H4 (cell line): ENCODE measurements around the gene GNA12. TPM values are rescaled to one million over a fixed set of nuclear protein-coding genes. Genes with fewer than 3 reads are reported as not detected.

Experiments used
- DNase-seq: peaks from one replicate; pipeline ENCODE4 v3.0.0-alpha.2; 2015; ENCODE audit warnings: low spot score
- total RNA-seq: library from RNA; depleted of rRNA; stranded (reverse); fragments of >200 nt; shearing (Covaris generic); gene quantifications from 2 replicates; pipeline ENCODE4 v1.2.3, GENCODE V29; 2014; rRNA removed

The GNA12 gene, protein sequence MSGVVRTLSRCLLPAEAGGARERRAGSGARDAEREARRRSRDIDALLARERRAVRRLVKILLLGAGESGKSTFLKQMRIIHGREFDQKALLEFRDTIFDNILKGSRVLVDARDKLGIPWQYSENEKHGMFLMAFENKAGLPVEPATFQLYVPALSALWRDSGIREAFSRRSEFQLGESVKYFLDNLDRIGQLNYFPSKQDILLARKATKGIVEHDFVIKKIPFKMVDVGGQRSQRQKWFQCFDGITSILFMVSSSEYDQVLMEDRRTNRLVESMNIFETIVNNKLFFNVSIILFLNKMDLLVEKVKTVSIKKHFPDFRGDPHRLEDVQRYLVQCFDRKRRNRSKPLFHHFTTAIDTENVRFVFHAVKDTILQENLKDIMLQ
- total RNA-seq: 14.4 and 24.4 TPM in 2 replicates

DNA sequence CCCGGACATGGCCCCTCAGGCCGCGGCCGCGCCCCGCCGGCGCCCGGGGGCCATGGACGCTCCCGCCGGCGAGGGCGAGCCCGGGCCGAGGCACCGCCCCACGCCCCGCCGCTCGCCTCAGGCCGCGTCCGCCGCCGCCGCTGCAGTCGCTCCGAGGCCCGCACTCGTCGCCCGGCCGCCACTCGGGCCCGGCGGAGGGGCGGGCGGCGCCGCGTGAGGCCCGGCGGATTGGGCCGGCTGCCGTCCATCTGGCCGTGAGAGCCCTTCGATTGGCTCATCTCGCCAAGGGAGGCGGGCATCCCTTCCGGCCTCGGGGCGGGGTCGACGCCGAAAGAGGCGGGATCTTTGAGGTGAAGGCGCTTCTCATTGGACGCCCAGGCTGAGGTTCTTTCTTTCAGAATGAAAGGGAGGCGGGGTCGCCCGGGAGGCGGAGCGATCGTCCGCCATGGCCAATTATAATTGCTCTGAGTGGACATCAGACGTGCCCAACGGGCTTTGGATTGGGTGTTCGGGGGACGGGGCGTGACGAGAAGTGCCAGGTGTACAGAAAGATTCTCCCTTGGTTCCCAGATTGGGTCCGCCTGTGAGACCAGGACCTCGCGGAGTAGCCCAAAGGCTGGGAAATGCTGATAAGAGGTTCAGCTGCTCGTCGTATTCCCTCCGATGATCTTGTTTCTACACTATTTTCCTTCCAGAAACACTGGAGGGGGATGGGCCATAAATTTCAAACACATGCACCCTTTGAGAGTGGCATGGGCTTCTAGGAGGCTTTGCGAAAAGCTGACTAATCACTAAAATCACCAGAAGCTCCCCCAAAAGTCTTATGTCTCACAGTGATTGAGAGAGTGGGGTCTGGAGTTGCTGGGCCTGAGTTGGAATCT is at the start of gene GNA12:
Gene GNA12, minus strand, starts transcription at position 156 of the 881 bp plus-strand sequence. Its CDS starts 147 bp downstream, at position 9.
- DNase-seq: peak; percentile 100

DNA sequence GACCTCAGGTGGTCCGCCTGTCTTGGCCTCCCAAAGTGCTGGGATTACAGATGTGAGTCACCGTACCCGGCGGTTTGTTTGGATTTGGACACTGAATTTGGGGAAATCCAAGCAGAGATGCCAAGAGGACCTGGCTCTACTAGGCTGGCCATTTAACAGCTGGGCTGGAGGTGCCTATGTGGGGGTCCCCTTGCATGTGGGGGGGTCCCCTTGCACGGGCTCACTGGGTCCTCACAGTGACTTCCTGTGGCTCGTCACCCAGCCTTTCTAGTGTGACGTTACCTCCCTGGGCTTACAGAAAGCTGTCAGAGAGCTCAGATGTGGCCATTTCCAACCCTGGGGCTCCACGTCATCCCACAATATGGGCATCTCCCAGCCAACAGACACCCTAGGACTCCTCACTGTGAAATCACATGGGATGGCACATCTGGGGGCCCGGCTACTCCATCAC is 49.3 kb upstream of the GNA12 start:
- no peak for DNase-seq

DNA sequence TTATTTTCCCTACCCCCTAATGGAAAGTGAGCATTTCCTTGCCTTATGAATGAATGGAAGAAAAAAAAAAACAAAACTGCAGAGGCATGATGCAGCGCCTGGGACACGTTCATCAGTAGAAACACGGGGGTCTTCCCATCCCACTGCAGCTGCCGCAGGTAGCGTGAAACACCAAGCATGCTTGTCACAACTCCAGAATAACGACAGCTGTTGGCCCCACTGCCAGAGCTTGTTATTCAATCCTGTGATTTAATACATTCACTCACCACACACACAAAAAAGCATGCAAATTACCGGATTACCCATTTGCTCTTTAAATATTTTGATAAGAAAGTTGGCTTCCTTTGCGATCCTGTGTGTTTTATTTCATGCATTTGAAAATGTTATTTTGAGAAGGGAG is 48.4 kb upstream of the GNA12 start:
- no peak for DNase-seq

DNA sequence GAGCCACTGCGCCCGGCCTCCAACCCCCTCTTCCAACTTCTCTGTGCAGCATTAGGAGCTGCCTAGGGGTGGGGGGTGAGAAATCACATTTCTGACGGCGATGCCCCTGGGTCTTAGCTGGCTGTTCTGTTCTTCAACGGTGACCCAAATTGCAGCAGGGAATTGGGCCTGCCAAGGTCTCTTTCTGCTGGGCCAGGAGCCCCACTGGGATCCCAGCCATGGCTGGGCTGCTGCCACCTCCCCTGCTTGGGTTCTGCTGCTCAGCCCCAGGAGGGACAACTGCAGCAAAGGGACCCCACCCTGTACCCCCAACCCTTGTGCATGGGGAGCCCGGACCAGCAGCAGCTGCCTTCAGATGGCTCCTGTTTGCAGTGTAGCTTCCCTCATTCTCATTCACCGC is 43.7 kb upstream of the GNA12 start:
- no peak for DNase-seq

DNA sequence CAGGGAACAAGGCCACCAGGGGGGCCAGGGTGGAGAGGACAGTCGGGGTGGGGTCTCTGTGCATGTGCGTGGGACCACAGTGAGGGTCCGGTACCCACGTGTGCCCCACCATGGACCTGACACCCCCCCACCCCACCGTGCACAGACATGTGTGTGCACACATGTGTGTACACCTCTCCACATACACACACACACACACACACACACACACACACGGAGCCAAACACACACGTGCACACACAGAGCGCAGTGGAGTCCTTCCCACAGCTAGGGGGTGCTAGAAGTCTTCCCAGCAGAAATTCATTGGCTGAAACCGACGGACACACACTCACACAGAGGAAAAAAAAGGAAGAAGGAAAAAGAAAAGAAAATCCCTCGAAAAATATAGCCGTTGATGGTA is 42.8 kb upstream of the GNA12 start:
- peak; percentile 96 for DNase-seq

DNA sequence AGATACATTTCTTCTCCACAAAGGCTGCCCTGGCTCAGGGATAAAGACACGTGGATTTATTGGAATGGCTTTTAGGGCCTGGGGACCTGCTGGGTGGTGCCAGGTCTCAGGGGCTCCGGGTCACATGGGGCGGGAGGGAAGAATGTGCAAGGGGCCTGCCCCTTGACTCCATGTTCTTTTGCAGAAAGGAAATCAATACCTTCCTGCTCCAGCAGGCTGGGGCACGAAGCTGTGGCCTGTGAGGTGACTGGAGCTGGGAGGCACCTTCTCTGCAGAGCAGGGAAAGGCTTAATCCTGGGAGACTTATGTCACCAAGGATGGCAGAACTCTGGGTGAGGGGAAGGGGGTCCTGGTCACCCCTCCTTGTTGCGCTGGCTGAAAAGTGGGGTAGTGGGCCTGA is 42.3 kb upstream of the GNA12 start:
- DNase-seq: no peak

DNA sequence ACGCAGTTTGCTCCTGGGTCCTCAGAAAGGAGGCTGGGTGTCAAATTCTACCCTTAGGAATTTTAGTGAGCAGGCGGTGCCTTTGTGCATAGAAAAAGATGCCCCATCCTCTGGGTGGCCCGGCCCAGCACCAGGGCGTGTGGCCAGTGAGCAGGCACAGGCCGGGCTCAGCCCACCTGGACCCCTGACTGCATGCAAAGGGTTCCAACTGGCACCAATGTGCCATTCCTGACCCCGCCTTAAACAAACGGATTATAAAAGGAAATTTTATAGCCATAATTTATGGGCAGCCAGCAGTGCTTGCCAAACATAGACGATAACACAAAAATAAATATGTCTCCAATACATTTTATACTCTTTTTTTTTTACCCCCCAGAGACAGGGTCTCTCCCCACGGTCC is 40.1 kb upstream of the GNA12 start:
- DNase-seq: no peak

DNA sequence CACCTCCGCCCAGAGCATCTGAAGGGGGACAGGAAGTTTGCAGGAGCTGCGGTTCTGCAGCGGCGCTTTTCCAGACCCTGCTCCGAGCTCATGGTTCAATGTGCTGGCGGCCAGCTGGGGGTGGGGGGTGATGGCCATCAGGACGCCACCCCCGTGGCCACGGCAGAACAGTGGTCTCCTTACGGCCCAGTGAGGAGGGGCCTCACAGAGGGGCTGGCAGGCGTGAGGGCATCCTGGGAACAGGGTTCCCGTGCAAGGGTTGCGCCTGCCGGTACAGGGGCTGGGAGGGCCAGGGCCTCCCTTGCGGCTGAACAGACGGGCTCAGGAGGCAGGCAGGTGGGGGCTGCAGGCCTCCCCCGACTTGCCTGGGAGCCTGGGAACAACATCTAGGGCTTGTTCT is 39.0 kb upstream of the GNA12 start:
- DNase-seq: no peak

DNA sequence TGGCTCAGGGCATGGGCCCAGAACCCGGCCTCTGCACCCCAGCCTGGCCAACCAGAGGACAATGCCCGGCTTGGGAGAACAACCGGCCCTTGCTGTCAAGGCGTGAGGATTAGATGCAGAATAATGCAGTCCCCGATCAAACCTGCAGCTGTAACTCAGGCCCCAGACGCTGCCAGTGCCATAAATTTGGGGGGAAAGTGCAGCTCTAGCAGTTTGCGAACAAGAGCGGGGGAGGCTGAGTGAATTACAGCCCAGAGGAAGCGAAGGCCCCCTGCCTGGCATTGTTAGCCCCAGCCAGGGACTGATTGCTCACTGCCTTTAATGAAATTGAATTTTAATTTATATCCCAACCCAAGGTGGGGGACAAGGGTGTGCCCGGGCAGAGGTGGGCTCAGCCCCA is 38.0 kb upstream of the GNA12 start:
- no peak for DNase-seq

DNA sequence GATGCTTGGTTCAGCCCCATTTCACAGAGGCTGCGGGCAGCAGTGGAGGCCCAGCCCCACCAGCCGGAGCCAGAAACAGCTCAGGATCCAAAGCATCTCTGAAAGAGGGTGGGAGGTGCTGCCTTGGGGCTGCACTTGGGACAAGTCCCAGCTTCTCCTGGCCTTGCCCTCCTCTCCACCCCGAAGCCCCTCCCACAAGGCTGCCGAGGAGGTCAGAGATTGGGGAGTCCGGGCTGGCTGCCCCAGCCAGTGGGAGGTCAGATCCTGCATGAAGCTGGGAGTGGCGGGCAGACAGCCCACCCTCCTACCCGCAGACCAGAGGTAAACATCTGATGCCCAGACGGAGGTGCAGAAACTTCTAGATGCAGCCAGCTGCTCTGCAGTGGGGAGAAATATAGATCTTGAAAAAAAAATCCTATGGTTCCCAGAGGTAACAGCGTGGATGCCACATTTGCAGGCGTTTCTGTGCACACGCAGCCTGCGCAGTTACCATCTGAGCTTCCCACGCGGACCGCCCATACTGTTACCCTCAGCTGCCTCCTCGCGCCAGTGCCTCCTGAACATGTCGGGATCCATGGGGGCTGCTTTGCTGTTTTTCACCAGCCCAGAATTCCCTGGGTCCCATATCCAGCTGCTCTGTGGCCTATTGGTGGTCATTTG is 36.9 kb upstream of the GNA12 start:
- DNase-seq: no peak

DNA sequence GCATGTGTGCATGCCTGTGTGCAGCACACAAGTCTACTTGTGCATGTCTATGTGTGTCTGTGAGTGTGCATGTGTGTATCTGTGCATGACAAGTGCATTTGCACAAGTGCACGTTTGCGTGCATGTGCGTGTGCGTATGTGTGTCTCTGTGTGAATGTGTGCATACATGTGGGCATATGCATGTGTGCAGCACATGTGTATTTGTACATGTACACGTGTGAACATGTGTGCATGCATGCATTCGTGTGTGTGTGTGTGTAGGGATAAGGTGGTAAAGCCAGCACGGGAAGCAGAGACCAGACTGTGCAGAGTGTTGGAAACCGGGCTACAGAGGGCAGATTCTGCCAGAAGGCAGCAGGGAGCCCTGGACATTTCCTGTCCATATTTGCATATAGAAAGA is 35.9 kb upstream of the GNA12 start:
- DNase-seq: no peak

DNA sequence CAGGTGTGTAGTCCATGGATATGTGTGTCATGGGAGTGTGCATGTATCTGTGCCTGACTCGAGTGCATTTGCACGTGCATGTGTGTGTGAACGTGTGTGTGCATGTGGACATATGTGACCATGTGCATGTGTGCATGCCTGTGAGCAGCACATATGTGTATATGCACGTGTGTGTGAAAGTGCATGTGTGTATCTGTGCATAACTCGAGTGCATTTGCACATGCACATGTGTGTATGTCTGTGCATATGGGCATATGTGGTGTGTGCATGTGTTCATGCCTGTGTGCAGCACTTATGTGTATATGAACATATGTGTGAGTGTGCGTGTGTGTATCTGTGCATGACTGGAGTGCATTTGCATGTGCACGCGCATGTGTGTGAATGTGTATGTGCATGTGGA is 35.2 kb upstream of the GNA12 start:
- no peak for DNase-seq

DNA sequence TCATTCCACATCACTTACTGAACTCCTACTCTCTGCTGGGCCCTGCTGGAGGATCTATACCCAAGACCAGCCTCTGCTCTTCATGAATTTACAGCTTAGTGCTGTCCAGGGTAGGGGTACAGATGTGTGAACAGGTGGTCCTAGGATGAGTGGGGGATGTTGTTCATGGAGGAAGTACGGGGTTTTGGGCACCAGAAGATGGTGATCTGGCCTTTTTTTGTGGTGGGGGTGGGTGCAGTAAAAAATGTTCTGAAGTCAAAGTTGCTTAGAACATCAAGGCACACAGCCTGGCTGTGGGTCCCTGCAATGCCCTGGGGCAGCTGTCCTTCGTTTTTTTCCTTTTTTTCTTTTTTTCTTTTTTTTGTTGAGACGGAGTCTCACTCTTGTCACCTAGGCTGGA is 34.2 kb upstream of the GNA12 start:
- DNase-seq: peak; percentile 12

DNA sequence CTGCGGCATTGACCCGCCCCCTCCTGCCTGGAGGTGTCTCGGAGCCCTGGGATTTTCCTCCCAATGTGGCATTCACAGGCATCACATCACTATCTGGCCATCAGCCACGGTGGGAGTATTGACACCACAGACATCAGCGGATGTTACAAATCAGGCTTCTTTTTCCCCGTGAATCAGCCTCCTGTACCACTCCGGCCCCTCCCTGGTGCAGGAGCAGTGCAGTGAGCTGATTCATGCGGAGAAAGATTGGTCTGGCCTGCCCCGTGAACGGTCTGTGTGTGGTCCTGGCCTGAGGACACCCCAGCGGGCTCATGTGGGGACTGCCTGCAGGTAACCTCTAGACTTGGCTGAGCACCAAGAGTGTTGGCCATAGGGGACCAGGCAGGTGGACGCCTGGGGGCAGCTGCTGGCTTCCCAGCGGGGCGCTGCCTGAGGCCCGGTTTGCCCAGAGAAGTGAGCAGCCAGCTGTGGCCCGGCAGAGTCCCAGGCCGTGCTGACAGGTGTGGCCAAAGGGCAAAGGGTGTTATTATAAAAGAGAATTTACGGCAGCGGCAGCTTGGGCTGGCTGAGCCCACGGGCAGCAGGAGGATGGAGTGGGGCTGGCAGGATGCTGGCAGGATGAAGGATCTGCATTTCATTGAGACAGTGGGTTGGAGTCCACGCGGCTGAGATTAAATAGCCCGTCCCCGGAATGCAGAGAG is 32.1 kb upstream of the GNA12 start:
- DNase-seq: peak; percentile 94

DNA sequence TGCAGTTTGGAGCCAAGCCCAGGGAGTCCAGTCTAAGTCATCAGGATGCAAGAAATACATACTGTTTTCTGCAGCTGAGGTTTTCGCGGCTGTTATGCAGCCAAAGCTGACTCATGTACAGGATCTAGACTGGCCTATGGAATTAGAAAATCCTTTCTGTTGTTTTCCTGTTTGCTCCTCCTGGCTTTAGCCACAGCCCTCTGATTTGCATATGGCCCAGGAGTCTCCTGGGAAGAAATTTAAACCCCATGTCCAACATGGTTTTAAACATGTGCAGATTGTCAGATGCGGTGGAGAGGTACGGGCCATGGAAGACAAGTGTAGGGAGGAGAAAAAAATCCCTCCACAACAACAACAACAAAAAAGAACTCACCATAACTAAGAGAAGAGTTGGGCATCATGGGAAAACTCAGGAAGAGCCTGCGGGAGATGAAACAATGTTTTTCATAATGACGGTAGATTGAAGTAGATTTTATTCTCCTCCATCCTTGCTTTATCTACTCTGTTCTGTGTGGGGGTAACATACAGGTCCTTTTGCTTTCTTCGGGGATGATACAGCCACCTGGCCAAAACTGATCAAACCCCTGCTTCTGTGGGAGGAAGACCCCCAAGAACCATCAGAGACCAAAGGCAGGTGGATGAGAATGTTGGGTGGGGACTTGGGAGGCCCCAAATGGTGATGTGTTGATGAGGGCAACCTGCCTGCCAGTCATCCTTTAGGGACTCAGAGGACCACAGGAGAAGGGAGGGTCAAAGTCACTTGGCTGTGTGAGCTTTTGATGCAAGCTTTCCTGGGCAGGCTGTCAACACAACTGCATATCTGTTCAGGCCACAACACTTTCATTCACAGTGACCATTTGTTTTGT is 29.8 kb upstream of the GNA12 start:
- peak; percentile 99 for DNase-seq

DNA sequence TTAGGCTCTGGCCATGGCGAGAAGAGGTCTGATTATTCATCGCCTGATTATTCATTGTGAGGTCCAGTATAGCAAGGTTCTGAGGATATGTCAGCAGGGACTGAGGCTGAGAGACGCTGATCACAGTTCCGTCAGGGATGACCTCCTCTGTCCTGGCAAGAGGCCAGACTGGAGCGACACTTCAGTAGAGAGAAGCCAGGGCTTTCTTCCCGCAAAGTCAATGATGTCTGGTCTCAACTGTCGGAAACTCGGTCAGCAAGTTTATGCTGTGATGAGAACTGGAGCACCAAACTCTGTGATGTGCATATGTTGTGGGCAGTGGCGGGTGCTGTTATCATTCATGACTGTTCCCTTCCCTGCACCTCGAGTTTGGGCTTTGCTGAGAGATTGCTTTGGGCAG is 29.0 kb upstream of the GNA12 start:
- peak; percentile 54 for DNase-seq

DNA sequence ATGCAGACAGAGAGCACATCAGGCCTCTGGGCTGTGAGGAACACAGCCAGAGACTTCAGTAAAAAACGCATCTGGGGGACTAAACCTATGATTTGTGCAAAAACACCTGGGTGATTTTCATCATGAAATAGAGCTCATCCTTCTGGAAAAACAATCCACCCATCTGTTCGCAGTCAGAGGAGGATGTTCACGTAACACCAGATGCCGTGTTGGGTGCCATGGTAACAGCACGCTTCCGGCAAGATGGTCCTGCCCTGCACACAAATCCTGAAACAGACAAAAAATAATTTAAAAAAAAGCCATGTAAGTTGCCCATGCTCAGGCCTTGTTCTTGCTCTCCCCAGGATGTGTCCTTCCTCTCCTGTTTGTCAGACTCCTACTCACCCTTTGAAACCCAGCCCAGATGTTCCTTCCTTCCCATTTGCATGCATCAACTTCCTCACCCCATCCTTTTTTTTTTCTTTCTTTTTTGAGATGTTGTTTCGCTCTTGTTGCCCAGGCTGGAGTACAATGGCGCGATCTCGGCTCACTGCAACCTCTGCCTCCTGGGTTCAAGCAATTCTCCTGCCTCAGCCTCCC is 28.3 kb upstream of the GNA12 start:
- peak; percentile 21 for DNase-seq

DNA sequence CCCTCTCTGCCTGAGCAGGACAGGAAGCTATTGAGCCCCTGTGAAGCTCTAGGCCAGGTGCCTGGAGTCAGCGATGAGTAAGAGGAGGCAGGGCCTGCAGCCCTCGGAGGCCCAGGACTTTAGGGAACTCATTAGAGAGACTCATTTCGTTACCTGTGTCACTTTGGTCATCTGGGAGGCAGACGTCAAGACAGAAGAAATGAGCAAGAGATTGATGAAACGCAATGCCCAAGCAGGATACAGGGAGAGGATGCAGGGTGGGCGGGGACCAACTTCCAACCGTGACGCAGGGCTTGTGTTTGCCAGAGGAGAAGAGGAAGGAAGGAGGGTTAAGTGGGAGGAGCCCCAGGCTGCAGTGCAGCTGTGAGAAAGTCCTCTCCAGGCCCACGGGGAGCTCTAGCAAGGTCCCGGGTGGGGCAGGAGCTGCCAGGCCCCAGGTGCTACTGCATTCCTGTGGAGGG is 26.4 kb upstream of the GNA12 start:
- DNase-seq: peak; percentile 87

DNA sequence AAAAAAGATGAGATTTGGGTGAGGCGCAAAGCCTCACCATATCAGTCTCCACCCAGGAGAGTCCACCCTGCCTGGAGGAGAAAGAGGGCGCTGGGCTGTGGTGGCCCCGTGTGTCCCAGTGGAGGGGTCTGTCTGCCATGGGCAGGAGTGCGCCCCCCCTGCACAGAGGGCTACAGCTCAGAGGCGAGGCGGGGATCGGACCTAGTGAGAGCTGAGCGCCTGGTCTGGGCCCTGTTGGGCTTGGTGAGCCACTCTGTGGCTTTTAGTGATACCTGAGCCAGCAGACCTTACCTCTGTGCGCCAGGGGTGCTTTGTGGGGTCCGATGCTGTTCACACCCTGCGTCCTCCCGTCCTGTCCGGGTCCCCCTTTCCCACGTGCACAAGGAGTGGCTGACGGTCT is 25.9 kb upstream of the GNA12 start:
- DNase-seq: no peak

DNA sequence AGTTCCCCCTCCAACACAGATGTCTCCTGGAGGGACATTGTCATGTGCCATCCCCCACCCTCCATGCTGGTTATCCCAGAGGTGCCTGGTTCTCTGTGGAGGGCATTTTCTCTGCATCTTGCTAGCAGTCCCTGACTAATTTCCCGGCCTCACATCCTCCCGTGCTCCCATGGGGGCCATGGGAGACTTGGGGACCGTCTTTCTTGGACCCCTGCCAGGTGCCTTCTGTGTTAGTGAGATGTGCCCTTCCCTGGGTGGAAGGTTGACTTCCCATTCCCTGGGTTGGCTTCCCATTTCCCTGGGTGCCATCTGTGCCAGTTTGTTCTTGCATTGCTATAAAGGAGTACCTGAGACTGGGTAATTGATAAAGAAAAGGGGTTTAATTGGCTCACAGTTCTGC is 22.5 kb upstream of the GNA12 start:
- no peak for DNase-seq
